ENCODE data around the gene HHIPL2. TPM values are rescaled to one million over a fixed set of nuclear protein-coding genes. Genes with fewer than 3 reads are reported as not detected.
"Not testable (repeated sequence)": the region's sequence is repeated elsewhere in the genome, so short reads cannot be mapped to it uniquely, and the experiment has no call there.

HHIPL2 gene
- total RNA-seq, 3 donors from 2014 or later (not counting 1 experiment from before 2014, with no cell fraction given) = 0.21 to 1.4 TPM; not detected in 1

DNA sequence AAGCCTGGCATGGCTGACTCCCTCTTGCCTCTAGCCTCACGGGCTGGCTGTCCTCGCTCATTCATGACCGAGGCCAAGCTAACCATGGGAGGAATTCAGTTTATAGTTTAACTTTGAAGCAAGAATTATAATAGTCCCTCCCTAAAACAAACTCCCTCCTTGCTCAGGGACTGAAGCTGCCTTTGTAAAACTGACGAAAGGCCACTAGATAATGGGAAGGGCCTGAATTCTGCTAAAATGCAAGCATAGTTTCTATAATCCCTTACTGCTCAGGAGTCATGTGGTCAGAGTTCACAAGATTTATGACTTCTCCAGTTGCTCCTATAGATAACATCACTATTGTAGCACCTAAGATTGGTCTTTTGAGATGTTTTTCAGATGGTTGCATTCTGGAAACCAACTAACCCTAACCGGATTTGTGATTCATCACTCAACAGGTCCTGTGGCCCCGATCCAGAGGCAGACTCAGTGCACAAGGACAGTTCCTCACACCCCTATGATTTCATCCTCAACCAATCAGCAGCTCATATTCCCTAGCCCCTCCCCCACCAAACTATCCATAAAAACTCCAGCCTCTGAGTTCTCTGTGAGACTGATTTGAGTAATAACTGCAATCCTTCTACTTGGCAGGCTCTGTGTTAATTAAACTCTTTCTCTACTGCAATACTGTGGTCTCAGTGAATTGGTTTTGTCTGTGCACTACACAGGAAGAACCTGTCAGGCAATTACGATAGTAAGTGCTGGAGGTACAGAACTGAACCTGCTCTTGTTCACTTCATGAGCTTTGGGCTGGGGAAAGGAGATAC lies 26.4 kb downstream of the HHIPL2 start:
- H3K27me3 Mint-ChIP-seq (ENCODE audit: low read depth in 2 of 2) = peaks cover 2 to 29% of the 10 kb centered on the region in 2 donors

DNA sequence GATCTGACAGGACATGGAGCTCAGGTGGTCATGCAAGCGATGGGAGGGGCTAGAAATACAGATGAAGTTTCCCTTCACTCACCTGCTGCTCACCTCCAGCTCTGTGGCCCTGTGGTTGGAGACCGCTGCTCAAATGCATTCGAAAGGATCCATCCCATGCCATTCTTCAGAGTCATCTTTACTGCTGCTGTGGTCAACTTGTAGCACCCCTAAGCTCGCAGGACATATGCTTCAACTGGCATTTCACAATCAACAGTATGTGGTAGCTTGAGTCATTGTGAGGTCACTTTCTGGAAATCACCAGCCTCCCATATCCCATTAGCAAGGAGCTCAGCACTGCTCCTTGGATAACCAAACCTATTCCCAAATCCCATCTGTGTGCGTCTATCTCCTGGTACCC lies 58.4 kb downstream of the HHIPL2 start:
- H3K4me1 Mint-ChIP-seq; H3K36me3 ChIP-seq (ENCODE audit: control insufficient read depth, insufficient read depth, low read length); H3K9me3 Mint-ChIP-seq; H3K27me3 ChIP-seq (ENCODE audit: control insufficient read depth, insufficient read depth, low read length); H3K4me1 ChIP-seq (ENCODE audit: control insufficient read depth, insufficient read depth, low read length); DNase-seq; H3K27me3 Mint-ChIP-seq (ENCODE audit: low read depth in 2 of 2); H3K27ac ChIP-seq (ENCODE audit: low read length); ATAC-seq; intact Hi-C loops (cut with micrococcal nuclease); H3K36me3 Mint-ChIP-seq; H3K4me3 ChIP-seq (ENCODE audit: low read length); H3K27ac Mint-ChIP-seq; H3K9me3 ChIP-seq (ENCODE audit: control insufficient read depth, insufficient read depth, low read length); H3K4me3 Mint-ChIP-seq: not testable (repeated sequence)
- WGBS (ENCODE audit: insufficient coverage) = 100% methylated on average over 1 of the region's 5 CpGs

More for the DNA sequence above, 26.4 kb downstream of the HHIPL2 start:
- no peak overlapping the region for H3K4me3 ChIP-seq (ENCODE audit: low read length)
- intact Hi-C loops (cut with micrococcal nuclease) = no loop called here
- H3K9me3 Mint-ChIP-seq = no peaks in the 10 kb centered on the region
- DNase-seq (no peak), ATAC-seq (no peak)
- no peak overlapping the region for H3K27ac Mint-ChIP-seq
- no peak overlapping the region for H3K4me3 Mint-ChIP-seq
- 98% methylated on average over 6 of the region's 7 CpGs for WGBS (ENCODE audit: insufficient coverage)
- no peaks in the 10 kb centered on the region for H3K36me3 ChIP-seq (ENCODE audit: control insufficient read depth, insufficient read depth, low read length)
- H3K4me1 ChIP-seq (ENCODE audit: control insufficient read depth, insufficient read depth, low read length) = no peaks in the 10 kb centered on the region
- no peaks in the 10 kb centered on the region for H3K36me3 Mint-ChIP-seq
- H3K9me3 ChIP-seq (ENCODE audit: control insufficient read depth, insufficient read depth, low read length) = no peaks in the 10 kb centered on the region
- H3K27me3 ChIP-seq (ENCODE audit: control insufficient read depth, insufficient read depth, low read length) = no peaks in the 10 kb centered on the region
- no peak overlapping the region for H3K27ac ChIP-seq (ENCODE audit: low read length)
- no peaks in the 10 kb centered on the region for H3K4me1 Mint-ChIP-seq
- TF ChIP-seq, protein P1, sequence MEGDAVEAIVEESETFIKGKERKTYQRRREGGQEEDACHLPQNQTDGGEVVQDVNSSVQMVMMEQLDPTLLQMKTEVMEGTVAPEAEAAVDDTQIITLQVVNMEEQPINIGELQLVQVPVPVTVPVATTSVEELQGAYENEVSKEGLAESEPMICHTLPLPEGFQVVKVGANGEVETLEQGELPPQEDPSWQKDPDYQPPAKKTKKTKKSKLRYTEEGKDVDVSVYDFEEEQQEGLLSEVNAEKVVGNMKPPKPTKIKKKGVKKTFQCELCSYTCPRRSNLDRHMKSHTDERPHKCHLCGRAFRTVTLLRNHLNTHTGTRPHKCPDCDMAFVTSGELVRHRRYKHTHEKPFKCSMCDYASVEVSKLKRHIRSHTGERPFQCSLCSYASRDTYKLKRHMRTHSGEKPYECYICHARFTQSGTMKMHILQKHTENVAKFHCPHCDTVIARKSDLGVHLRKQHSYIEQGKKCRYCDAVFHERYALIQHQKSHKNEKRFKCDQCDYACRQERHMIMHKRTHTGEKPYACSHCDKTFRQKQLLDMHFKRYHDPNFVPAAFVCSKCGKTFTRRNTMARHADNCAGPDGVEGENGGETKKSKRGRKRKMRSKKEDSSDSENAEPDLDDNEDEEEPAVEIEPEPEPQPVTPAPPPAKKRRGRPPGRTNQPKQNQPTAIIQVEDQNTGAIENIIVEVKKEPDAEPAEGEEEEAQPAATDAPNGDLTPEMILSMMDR (IDR thresholded peaks at IDR 0.05) = no peak

DNA sequence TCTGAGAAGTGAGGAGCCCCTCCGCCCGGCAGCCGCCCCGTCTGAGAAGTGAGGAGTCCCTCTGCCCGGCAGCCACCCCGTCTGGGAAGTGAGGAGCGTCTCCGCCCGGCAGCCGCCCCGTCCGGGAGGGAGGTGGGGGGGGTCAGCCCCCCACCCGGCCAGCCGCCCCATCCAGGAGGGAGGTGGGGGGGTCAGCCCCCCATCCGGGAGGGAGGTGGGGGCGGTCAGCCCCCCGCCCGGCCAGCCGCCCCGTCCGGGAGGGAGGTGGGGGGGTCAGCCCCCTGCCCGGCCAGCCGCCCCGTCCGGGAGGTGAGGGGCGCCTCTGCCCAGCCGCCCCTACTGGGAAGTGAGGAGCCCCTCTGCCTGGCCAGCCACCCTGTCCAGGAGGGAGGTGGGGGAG lies 60.1 kb downstream of the HHIPL2 start:
- H3K27ac ChIP-seq (ENCODE audit: low read length); H3K36me3 ChIP-seq (ENCODE audit: control insufficient read depth, insufficient read depth, low read length); intact Hi-C loops (cut with micrococcal nuclease); H3K27me3 ChIP-seq (ENCODE audit: control insufficient read depth, insufficient read depth, low read length); H3K4me3 ChIP-seq (ENCODE audit: low read length); H3K4me1 Mint-ChIP-seq; H3K36me3 Mint-ChIP-seq; H3K4me1 ChIP-seq (ENCODE audit: control insufficient read depth, insufficient read depth, low read length); H3K27me3 Mint-ChIP-seq (ENCODE audit: low read depth in 2 of 2); ATAC-seq; H3K27ac Mint-ChIP-seq; DNase-seq; H3K4me3 Mint-ChIP-seq; H3K9me3 ChIP-seq (ENCODE audit: control insufficient read depth, insufficient read depth, low read length); H3K9me3 Mint-ChIP-seq: not testable (repeated sequence)
- WGBS (ENCODE audit: insufficient coverage) = no CpG with 5 or more reads among the region's 27 CpGs

DNA sequence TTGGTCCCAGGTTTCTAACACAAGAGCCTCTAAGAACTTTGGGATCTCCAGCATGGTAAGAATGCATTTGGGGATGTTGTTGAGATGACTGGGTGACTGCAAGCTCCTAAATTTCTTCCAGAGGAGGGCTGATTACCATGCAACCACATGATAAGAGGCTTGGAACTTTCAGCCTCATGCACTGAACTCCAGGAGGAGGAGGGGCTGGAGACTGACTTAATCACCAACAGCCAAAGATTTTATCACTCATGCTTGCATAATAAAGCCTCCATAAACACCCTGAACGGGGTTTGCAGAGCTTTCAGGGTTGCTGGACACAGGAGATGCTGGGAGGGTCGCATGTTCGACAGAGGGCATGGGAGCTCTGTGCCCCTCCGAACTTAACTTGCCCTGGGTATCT lies 63.9 kb downstream of the HHIPL2 start:
- H3K4me1 Mint-ChIP-seq; ATAC-seq; H3K4me1 ChIP-seq (ENCODE audit: control insufficient read depth, insufficient read depth, low read length); H3K9me3 Mint-ChIP-seq; DNase-seq; H3K27me3 Mint-ChIP-seq (ENCODE audit: low read depth in 2 of 2); H3K27me3 ChIP-seq (ENCODE audit: control insufficient read depth, insufficient read depth, low read length); H3K27ac Mint-ChIP-seq; H3K27ac ChIP-seq (ENCODE audit: low read length); H3K36me3 ChIP-seq (ENCODE audit: control insufficient read depth, insufficient read depth, low read length); H3K4me3 ChIP-seq (ENCODE audit: low read length); intact Hi-C loops (cut with micrococcal nuclease); H3K36me3 Mint-ChIP-seq; H3K9me3 ChIP-seq (ENCODE audit: control insufficient read depth, insufficient read depth, low read length); H3K4me3 Mint-ChIP-seq: not testable (repeated sequence)
- whole genome bisulfite sequencing (ENCODE audit: insufficient coverage) = 92% methylated on average over 2 of the region's 4 CpGs

DNA sequence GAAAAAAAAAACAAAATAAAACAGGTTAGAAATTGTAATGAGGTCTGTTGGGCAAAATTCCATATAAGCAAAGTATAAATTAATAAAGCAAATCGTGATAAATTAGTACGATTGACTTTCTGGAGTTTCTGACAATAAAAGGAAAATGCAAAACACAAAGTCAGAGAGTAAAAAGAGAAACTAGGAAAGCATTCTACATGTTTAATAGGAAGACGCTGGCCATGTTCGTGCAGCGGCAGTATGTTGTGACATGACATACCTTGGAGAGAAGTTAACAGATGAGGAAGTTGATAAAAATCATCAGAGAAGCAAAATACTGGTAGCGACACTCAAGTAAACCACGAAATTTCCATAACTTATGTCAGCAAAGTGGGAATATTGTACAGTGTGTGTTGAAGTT lies 68.3 kb downstream of the HHIPL2 start:
- intact Hi-C loops (cut with micrococcal nuclease); H3K27ac Mint-ChIP-seq; H3K36me3 ChIP-seq (ENCODE audit: control insufficient read depth, insufficient read depth, low read length); H3K36me3 Mint-ChIP-seq; H3K4me1 ChIP-seq (ENCODE audit: control insufficient read depth, insufficient read depth, low read length); ATAC-seq; H3K4me3 Mint-ChIP-seq; H3K27me3 ChIP-seq (ENCODE audit: control insufficient read depth, insufficient read depth, low read length); H3K27me3 Mint-ChIP-seq (ENCODE audit: low read depth in 2 of 2); H3K4me1 Mint-ChIP-seq; H3K9me3 ChIP-seq (ENCODE audit: control insufficient read depth, insufficient read depth, low read length); H3K9me3 Mint-ChIP-seq; H3K27ac ChIP-seq (ENCODE audit: low read length); H3K4me3 ChIP-seq (ENCODE audit: low read length); DNase-seq: not testable (repeated sequence)
- WGBS (ENCODE audit: insufficient coverage) = 47% methylated on average over 2 of the region's 7 CpGs

DNA sequence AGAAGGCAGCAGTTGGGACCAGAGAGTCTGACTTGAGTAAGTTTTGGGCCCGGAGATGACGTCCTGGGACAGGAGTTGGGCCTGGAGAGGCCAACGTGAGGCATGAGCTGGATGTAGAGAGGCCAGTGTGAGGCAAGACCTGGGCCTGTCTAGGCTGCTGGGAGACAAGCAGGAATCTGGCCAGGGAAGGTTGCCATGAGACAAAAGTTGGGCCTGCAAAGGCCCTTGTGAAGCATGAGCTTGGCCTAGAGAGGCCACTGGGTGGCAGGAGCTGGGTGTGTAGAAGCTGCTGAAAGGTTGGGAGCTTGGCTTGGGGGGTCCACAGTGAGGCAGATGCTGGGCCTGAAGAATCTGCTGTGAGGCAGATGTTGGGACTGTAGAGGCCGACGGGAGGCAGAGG lies 71.5 kb downstream of the HHIPL2 start:
- H3K27ac ChIP-seq (ENCODE audit: low read length); H3K27me3 ChIP-seq (ENCODE audit: control insufficient read depth, insufficient read depth, low read length); H3K4me3 Mint-ChIP-seq; H3K27me3 Mint-ChIP-seq (ENCODE audit: low read depth in 2 of 2); intact Hi-C loops (cut with micrococcal nuclease); H3K27ac Mint-ChIP-seq; ATAC-seq; H3K4me1 ChIP-seq (ENCODE audit: control insufficient read depth, insufficient read depth, low read length); H3K36me3 ChIP-seq (ENCODE audit: control insufficient read depth, insufficient read depth, low read length); H3K36me3 Mint-ChIP-seq; H3K4me1 Mint-ChIP-seq; H3K9me3 ChIP-seq (ENCODE audit: control insufficient read depth, insufficient read depth, low read length); H3K9me3 Mint-ChIP-seq; H3K4me3 ChIP-seq (ENCODE audit: low read length): not testable (repeated sequence)
- DNase-seq = peak in 1 of 2 donors; percentile 1
- WGBS (ENCODE audit: insufficient coverage) = 94% methylated on average over 5 of the region's 5 CpGs

DNA sequence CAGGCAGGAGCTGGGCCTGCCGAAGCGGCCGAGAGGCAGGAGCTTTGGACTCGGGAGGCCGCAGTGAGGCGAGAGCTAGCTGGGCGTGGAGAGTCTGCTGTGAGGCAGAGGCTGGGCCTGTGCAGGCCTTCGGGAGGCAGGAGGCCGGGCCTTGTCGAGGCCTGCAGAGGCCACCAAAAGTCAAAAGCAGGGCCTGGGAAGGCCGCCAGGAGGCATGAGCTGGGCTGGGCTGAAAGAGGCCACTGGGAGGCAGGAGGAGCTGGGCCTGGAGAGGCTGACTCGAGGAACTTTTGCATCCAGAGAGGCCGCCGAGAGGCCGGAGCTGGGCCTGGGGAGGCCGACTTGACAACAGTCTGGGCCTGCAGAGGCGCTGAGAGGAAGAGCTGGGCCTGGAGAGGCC lies 74.2 kb downstream of the HHIPL2 start:
- H3K4me1 ChIP-seq (ENCODE audit: control insufficient read depth, insufficient read depth, low read length); H3K36me3 ChIP-seq (ENCODE audit: control insufficient read depth, insufficient read depth, low read length); intact Hi-C loops (cut with micrococcal nuclease); DNase-seq; H3K4me3 ChIP-seq (ENCODE audit: low read length); ATAC-seq; H3K4me1 Mint-ChIP-seq; H3K27ac Mint-ChIP-seq; H3K9me3 ChIP-seq (ENCODE audit: control insufficient read depth, insufficient read depth, low read length); H3K27ac ChIP-seq (ENCODE audit: low read length); H3K36me3 Mint-ChIP-seq; H3K9me3 Mint-ChIP-seq; H3K27me3 ChIP-seq (ENCODE audit: control insufficient read depth, insufficient read depth, low read length); H3K4me3 Mint-ChIP-seq; H3K27me3 Mint-ChIP-seq (ENCODE audit: low read depth in 2 of 2): not testable (repeated sequence)
- 93% methylated on average over 13 of the region's 17 CpGs for WGBS (ENCODE audit: insufficient coverage)

Measured in natural killer cell (primary cell).